IMR-90 (cell line): ENCODE measurements around the gene MLLT3. TPM values are rescaled to one million over a fixed set of nuclear protein-coding genes. Genes with fewer than 3 reads are reported as not detected.

Source experiments
- ATAC-seq: fragments of 200-7000 bp; cut with Tn5 transposase; 2 replicates; pipeline ENCODE4 v1.9.1; 2020; ENCODE audit warnings: low read depth, mild to moderate bottlenecking, moderate library complexity
- BruUV-seq: library from RNA; stranded (reverse); fragments of 400-500 nt; replicated peaks from 2 replicates; lab custom pipeline; 2021; lab: Mats Ljungman, UMichigan
- CTCF ChIA-PET: fragments of 300-600 bp; formaldehyde crosslinking; extraction: SDS; loops from one replicate; lab custom pipeline; 2021; ENCODE audit warnings: antibody characterized with exemption; lab: Yijun Ruan, JAX
- POLR2A ChIA-PET: fragments of 300-600 bp; sonication (Branson Sonifier 250); formaldehyde crosslinking; loops from one replicate; lab custom pipeline; 2022; ENCODE audit warnings: antibody characterized with exemption; ENCODE audit not compliant: unreplicated experiment; lab: Charles Lee
- DNase-seq: peaks from one replicate; pipeline ENCODE4 v3.0.0; 2013
- H2AFZ ChIP-seq: replicated peaks from 2 replicates; pipeline ENCODE3; 2013; ENCODE audit warnings: low read length, mild to moderate bottlenecking; ENCODE audit not compliant: poor library complexity
- H2AK5ac ChIP-seq: 2 replicates; pipeline ENCODE4 v1.6.1; 2013; ENCODE audit warnings: low read depth, low read length, inconsistent platforms
- H2AK9ac ChIP-seq: replicated peaks from 2 replicates; pipeline ENCODE3; 2013; ENCODE audit warnings: mild to moderate bottlenecking, low read depth, low read length, moderate library complexity; ENCODE audit not compliant: poor library complexity
- H2BK120ac ChIP-seq: 2 replicates; pipeline ENCODE4 v1.6.1; 2013; ENCODE audit warnings: low read depth, low read length, inconsistent platforms
- H2BK15ac ChIP-seq: 3 replicates; pipeline ENCODE4 v1.6.1; 2013; ENCODE audit warnings: low read depth, low read length, inconsistent platforms
- H2BK20ac ChIP-seq: 2 replicates; pipeline ENCODE4 v1.6.1; 2013; ENCODE audit warnings: low read depth, mild to moderate bottlenecking, inconsistent platforms, low read length, moderate library complexity
- H2BK5ac ChIP-seq: 2 replicates; pipeline ENCODE4 v1.6.1; 2013; ENCODE audit warnings: mild to moderate bottlenecking, low read depth, low read length, inconsistent platforms; ENCODE audit not compliant: poor library complexity, severe bottlenecking
- H3K14ac ChIP-seq: replicated peaks from 2 replicates; pipeline ENCODE4 v1.6.1; 2013; ENCODE audit warnings: low read depth, low read length, inconsistent platforms
- H3K18ac ChIP-seq: 2 replicates; pipeline ENCODE4 v1.6.1; 2013; ENCODE audit warnings: low read depth, low read length, control low read depth
- H3K23ac ChIP-seq: 2 replicates; pipeline ENCODE4 v1.6.1; 2013; ENCODE audit warnings: low read depth, low read length, inconsistent platforms
- H3K27ac ChIP-seq: 2 replicates; pipeline ENCODE4 v1.5.1; 2013; ENCODE audit warnings: mild to moderate bottlenecking, control low read depth, low read length; ENCODE audit not compliant: insufficient read depth
- H3K27me3 ChIP-seq: 2 replicates; pipeline ENCODE4 v1.6.1; 2013; ENCODE audit warnings: low read length; ENCODE audit not compliant: control insufficient read depth, insufficient read depth
- H3K36me3 ChIP-seq: 2 replicates; pipeline ENCODE4 v1.6.1; 2013; ENCODE audit warnings: low read length, mixed read lengths; ENCODE audit not compliant: control insufficient read depth, insufficient read depth
- H3K4ac ChIP-seq: 2 replicates; pipeline ENCODE4 v1.6.1; 2013; ENCODE audit warnings: low read depth, low read length, inconsistent platforms
- H3K4me1 ChIP-seq: 2 replicates; pipeline ENCODE4 v1.6.1; 2013; ENCODE audit warnings: low read length, mixed read lengths; ENCODE audit not compliant: control insufficient read depth, insufficient read depth
- H3K4me2 ChIP-seq: 2 replicates; pipeline ENCODE4 v1.6.1; 2013; ENCODE audit warnings: low read depth, mild to moderate bottlenecking, control low read depth, low read length, moderate library complexity
- H3K4me3 ChIP-seq: 2 replicates; pipeline ENCODE4 v1.5.1; 2013; ENCODE audit warnings: low read depth, mild to moderate bottlenecking, control low read depth, low read length, moderate library complexity; ENCODE audit not compliant: insufficient read depth
- H3K56ac ChIP-seq: 2 replicates; pipeline ENCODE4 v1.6.1; 2013; ENCODE audit warnings: low read length, inconsistent platforms; ENCODE audit not compliant: insufficient read depth; ENCODE audit errors: extremely low read depth
- H3K79me1 ChIP-seq, 2 experiments: 2 replicates each; pipeline ENCODE4 v1.6.1; 2013; ENCODE audit warnings: low read length in 2 of 2, inconsistent platforms in 1 of 2, low read depth in 1 of 2
- H3K9ac ChIP-seq: 2 replicates; pipeline ENCODE4 v1.6.1; 2013; ENCODE audit warnings: low read depth, low read length, control low read depth
- H3K9me1 ChIP-seq: 2 replicates; pipeline ENCODE4 v1.6.1; 2013; ENCODE audit warnings: low read length, inconsistent platforms; ENCODE audit not compliant: insufficient read depth
- H3K9me3 ChIP-seq: 2 replicates; pipeline ENCODE4 v1.6.1; 2013; ENCODE audit warnings: low read length; ENCODE audit not compliant: control insufficient read depth, insufficient read depth
- H4K20me1 ChIP-seq: 2 replicates; pipeline ENCODE4 v1.6.1; 2013; ENCODE audit warnings: low read length, inconsistent platforms; ENCODE audit not compliant: insufficient read depth
- H4K5ac ChIP-seq: 2 replicates; pipeline ENCODE4 v1.6.1; 2013; ENCODE audit warnings: mild to moderate bottlenecking, low read depth, low read length, control low read depth
- H4K8ac ChIP-seq, 2 experiments: 2 replicates each; pipeline ENCODE4 v1.6.1; 2013; ENCODE audit warnings: low read depth in 2 of 2, low read length in 2 of 2, control low read depth in 1 of 2, inconsistent platforms in 1 of 2
- H4K91ac ChIP-seq: 2 replicates; pipeline ENCODE4 v1.6.1; 2013; ENCODE audit warnings: low read depth, low read length, inconsistent platforms; ENCODE audit not compliant: insufficient read depth
- FOS ChIP-seq: fragments of 150-350 bp; IDR thresholded peaks from 2 replicates; pipeline ENCODE4 v1.6.1; 2016; ENCODE audit warnings: low read depth, low read length
- RCOR1 ChIP-seq: IDR thresholded peaks from 2 replicates; pipeline ENCODE4 v1.6.1; 2012; ENCODE audit warnings: mild to moderate bottlenecking, low read length, improper control_type of control experiment; ENCODE audit not compliant: insufficient replicate concordance
- WGBS, 2 experiments: methylation state at CpG; one replicate each; pipeline versions ENCODE4 v1.1.5 to v1.1.7; 2013; ENCODE audit warnings: missing lambda C conversion rate in 2 of 2; ENCODE audit not compliant: insufficient read length in 1 of 2; ENCODE audit errors: extremely low coverage in 2 of 2; 5-methylcytosine and 5-hydroxymethylcytosine counted together
- dilution Hi-C: fragments of 300-500 bp; cut with HindIII; formaldehyde crosslinking; loops from one replicate; pipeline ENCODE4 v1.14.3; 2018; ENCODE audit warnings: low sequenced_read_pairs; ENCODE audit not compliant: unreplicated experiment
- in situ Hi-C: fragments of 300-500 bp; cut with MboI; formaldehyde crosslinking; loops from 3 replicates; pipeline ENCODE4 v1.14.3; 2019; ENCODE audit warnings: low sequenced_read_pairs, inconsistent platforms, mixed read lengths
- intact Hi-C: fragments of 100-400 bp; cut with micrococcal nuclease; formaldehyde crosslinking; loops from 2 replicates; pipeline ENCODE4 v1.10.0; 2022
- polyA plus RNA-seq, 3 experiments: library from polyadenylated mRNA; depleted of rRNA; stranded (reverse); fragments of >200 nt; gene quantifications; 2 replicates each; pipeline ENCODE4 v1.2.3, GENCODE V29; 2012; ENCODE audit warnings: low replicate concordance in 1 of 3
- total RNA-seq: library from RNA; depleted of rRNA; stranded (reverse); fragments of >200 nt; gene quantifications from 2 replicates; pipeline ENCODE4 v1.2.3, GENCODE V29; 2012

The MLLT3 gene
- total and polyA plus RNA-seq, 2 of the 4 experiments (the other 2 are of a cell fraction) = 10.4 to 21.1 TPM

- Histone ChIP-seq H2AK9ac (no peak overlapping the region), H4K91ac (no peak overlapping the region), H3K4me3 (no peak overlapping the region), H3K4ac (peak overlapping the region; percentile 73; the same call in 1 of the 2 replicates), H3K9me3 (no peaks in the 10 kb centered on the region), H3K4me1 (peaks cover 3% of the 10 kb centered on the region; the same call in 1 of the 2 replicates), H3K4me2 (peak overlapping the region; percentile 53; the same call in 1 of the 2 replicates), H4K20me1 (no peaks in the 10 kb centered on the region), H2BK5ac (peak overlapping the region; percentile 94), H3K23ac (no peak overlapping the region), H3K14ac (no peak overlapping the region), H3K9ac (no peak overlapping the region), H2BK20ac (peak overlapping the region; percentile 95), H2BK120ac (peak overlapping the region; percentile 85; the same call in 1 of the 2 replicates), H2BK15ac (peak overlapping the region; percentile 61; the same call in 1 of the 3 replicates), H3K18ac (peak overlapping the region; percentile 99; the same call in 1 of the 2 replicates), H4K8ac (peak overlapping the region in 1 of 2 experiments; percentile 76; a peak in 3 of 4 replicates), H3K27me3 (no peaks in the 10 kb centered on the region), H3K9me1 (0 out of 2 replicates have a peak, but pooled peaks cover 3% of the 10 kb centered on the region), H2AK5ac (no peak overlapping the region), H3K36me3 (no peaks in the 10 kb centered on the region), H3K79me1 (peaks cover 19 to 27% of the 10 kb centered on the region in 2 experiments), H4K5ac (no peak overlapping the region; the same call in 1 of the 2 replicates), H2AFZ (no peak overlapping the region), H3K27ac (peak overlapping the region; percentile 47), H3K56ac (no peak overlapping the region)
- dilution Hi-C loops = no loop called here
- BruUV-seq = no TSS peak
- no peak for TF ChIP-seq RCOR1
- 0 out of 2 replicates have a peak, but pooled peaks have one; percentile 13 for TF ChIP-seq FOS
- in situ Hi-C loops = no loop called here
- ChIA-PET CTCF (no interaction called here), POLR2A (no interaction called here)
- intact Hi-C loops = loop anchor here (5.0 kb wide), 1 partner anchor 37 kb away; no protein-coding TSS in a partner anchor
- WGBS, 2 experiments = no CpG with 5 or more reads among the region's 3 CpGs
- ATAC-seq (peak; percentile 81), DNase-seq (peak; percentile 78)
Measured at GRCh38 chr9:20599195-20599594, 23.1 kb downstream of the MLLT3 start.
